ENCODE data around the gene PTTG1. TPM values are rescaled to one million over a fixed set of nuclear protein-coding genes. Genes with fewer than 3 reads are reported as not detected.
A peak's percentile ranks its signal among the peaks of the same experiment; 100 is the strongest.

Gene PTTG1
- total RNA-seq, 1 experiment from 2014 or later, result 157 TPM

DNA sequence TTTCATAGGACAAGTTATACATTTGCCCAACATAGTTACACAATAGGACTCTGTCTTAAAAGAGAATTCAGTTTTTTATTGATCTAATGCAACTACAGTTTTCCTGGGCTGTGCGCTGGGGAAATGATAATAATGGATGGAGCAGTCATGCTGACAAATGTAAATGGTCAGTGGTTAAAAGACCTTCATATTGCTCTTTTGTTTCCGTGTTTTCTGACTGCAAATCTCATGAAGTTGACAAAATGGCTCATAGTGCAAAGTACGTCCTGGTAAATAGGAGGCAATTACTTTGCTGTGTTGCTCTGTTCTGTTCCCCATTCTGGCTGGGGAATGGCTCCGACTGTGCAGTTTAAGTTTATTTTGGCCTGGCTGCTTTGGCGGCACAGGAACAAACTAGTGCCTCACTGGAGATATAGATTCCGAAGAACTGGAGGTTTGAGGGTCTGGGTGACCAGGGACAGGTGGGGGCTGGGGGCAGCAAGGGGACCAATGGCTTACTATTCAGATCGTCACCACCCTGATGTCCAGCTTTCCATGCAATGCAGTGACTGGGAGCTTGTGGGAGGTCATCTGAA is 54.3 kb downstream of the PTTG1 start:
- Mint-ChIP-seq H3K27me3 (ENCODE audit: insufficient read depth, unreplicated experiment) (no peaks in the 10 kb centered on the region), H3K36me3 (ENCODE audit: insufficient read depth, unreplicated experiment) (peaks cover 5% of the 10 kb centered on the region), H3K27ac (ENCODE audit: unreplicated experiment) (peak overlapping the region; percentile 89), H3K9me3 (ENCODE audit: unreplicated experiment) (no peaks in the 10 kb centered on the region), H3K4me1 (ENCODE audit: low read depth, unreplicated experiment) (peaks cover 43% of the 10 kb centered on the region), H3K4me3 (ENCODE audit: unreplicated experiment) (peak overlapping the region; percentile 54)
- intact Hi-C loops (cut with micrococcal nuclease; ENCODE audit: unreplicated experiment), result loop anchor here (1.0 to 5.0 kb wide), 2 partner anchors 9 to 39 kb away; no protein-coding TSS in a partner anchor
- no peaks in the 10 kb centered on the region for H3K27me3 ChIP-seq (replicated peaks; ENCODE audit: control insufficient read depth, insufficient read depth, low read length)
- peaks cover 53% of the 10 kb centered on the region for H3K4me1 ChIP-seq
- TF ChIP-seq, protein P1, sequence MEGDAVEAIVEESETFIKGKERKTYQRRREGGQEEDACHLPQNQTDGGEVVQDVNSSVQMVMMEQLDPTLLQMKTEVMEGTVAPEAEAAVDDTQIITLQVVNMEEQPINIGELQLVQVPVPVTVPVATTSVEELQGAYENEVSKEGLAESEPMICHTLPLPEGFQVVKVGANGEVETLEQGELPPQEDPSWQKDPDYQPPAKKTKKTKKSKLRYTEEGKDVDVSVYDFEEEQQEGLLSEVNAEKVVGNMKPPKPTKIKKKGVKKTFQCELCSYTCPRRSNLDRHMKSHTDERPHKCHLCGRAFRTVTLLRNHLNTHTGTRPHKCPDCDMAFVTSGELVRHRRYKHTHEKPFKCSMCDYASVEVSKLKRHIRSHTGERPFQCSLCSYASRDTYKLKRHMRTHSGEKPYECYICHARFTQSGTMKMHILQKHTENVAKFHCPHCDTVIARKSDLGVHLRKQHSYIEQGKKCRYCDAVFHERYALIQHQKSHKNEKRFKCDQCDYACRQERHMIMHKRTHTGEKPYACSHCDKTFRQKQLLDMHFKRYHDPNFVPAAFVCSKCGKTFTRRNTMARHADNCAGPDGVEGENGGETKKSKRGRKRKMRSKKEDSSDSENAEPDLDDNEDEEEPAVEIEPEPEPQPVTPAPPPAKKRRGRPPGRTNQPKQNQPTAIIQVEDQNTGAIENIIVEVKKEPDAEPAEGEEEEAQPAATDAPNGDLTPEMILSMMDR (IDR thresholded peaks at IDR 0.05; ENCODE audit: insufficient read depth in 1 of 2, low read depth in 1 of 2, low read length in 1 of 2, severe bottlenecking in 1 of 2, unreplicated experiment in 1 of 2), result no peak
- DNase-seq, result peak in 1 of 2 experiments; percentile 18
- POLR2A ChIA-PET, result no interaction called here
- no peak overlapping the region for H3K4me3 ChIP-seq (ENCODE audit: low read depth, low read length)
- BruUV-seq (replicated peaks), result no TSS peak
- no peaks in the 10 kb centered on the region for H3K36me3 ChIP-seq (ENCODE audit: control insufficient read depth, insufficient read depth, low read length)
- no peaks in the 10 kb centered on the region for H3K9me3 ChIP-seq
- CTCF ChIA-PET, result interaction anchor here (1.3 kb wide), 1 partner anchor 16 kb away, joined by 3 read pairs; no protein-coding TSS in a partner anchor

DNA sequence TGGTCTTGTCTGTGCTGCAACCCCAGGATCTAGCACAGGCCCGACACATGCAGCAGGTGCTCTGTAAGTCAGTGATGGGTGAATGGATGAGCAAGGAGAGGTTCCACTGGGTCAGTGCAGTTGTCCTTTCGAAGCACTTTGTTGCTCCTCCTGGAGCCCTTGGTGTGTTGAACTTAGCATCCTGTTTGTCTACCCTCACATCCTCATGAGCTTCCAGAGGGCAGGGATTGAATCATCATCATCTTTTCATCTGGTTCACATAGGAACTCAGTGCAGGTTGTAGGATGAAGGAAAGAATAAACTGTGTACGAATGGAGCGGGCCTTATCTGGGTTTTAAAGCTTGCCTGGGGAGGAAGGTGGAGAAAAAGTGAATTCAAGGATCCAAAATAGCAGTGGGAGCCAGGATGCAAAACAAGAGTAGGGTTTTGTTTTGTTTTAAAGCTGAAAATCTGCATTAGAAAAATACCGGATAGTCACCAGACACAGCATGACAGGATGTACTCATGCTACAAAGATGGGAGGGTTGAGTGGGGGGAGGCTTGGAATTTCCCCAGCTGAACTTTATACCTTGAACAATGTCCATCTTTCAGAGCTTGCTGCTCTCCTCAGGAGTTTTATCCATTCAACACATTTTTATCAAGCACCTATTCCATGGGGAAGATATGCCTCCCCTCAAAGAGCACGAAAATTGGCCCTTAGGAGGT is 55.8 kb downstream of the PTTG1 start:
- peaks cover 5% of the 10 kb centered on the region for H3K36me3 Mint-ChIP-seq (ENCODE audit: insufficient read depth, unreplicated experiment)

DNA sequence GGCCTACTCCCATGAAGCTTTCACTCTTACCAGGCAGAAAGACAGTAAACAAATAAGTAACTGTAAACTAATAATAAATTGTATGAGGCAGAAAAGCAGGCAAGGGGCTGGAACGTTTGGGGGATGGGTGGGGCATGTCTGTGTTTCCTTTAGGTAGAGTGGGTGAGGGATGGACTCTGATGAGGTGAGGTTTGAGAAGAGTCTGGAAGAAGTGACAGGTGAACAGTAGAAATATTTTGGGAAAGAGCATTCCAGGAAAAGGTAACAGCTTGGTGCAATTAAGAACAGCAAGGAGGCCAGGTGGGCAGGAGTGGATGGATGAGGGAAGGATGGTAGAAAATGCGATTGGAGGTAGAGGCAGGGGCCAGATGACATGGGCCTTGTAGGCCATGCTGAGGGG is 56.5 kb downstream of the PTTG1 start:
- Mint-ChIP-seq H3K27me3 (ENCODE audit: insufficient read depth, unreplicated experiment) (no peaks in the 10 kb centered on the region), H3K36me3 (ENCODE audit: insufficient read depth, unreplicated experiment) (peaks cover 5% of the 10 kb centered on the region), H3K4me3 (ENCODE audit: unreplicated experiment) (no peak overlapping the region), H3K4me1 (ENCODE audit: low read depth, unreplicated experiment) (peaks cover 43% of the 10 kb centered on the region), H3K9me3 (ENCODE audit: unreplicated experiment) (no peaks in the 10 kb centered on the region), H3K27ac (ENCODE audit: unreplicated experiment) (peak overlapping the region; percentile 29)
- Histone ChIP-seq H3K36me3 (ENCODE audit: control insufficient read depth, insufficient read depth, low read length) (no peaks in the 10 kb centered on the region), H3K9me3 (no peaks in the 10 kb centered on the region), H3K4me1 (peaks cover 65% of the 10 kb centered on the region), H3K4me3 (ENCODE audit: low read depth, low read length) (no peak overlapping the region), H3K27me3 (replicated peaks; ENCODE audit: control insufficient read depth, insufficient read depth, low read length) (no peaks in the 10 kb centered on the region)
- no TSS peak for BruUV-seq (replicated peaks)
- DNase-seq, result no peak
- TF ChIP-seq, protein P1 (IDR thresholded peaks at IDR 0.05; ENCODE audit: insufficient read depth in 1 of 2, low read depth in 1 of 2, low read length in 1 of 2, severe bottlenecking in 1 of 2, unreplicated experiment in 1 of 2), result no peak
- CTCF ChIA-PET, result no interaction called here
- intact Hi-C loops (cut with micrococcal nuclease; ENCODE audit: unreplicated experiment), result loop anchor here (5.0 kb wide), 1 partner anchor 41 kb away; no protein-coding TSS in a partner anchor
- POLR2A ChIA-PET, result no interaction called here

More for the DNA sequence above, 55.8 kb downstream of the PTTG1 start:
- peaks cover 43% of the 10 kb centered on the region for H3K4me1 Mint-ChIP-seq (ENCODE audit: low read depth, unreplicated experiment)
- CTCF ChIA-PET, result no interaction called here
- H3K9me3 Mint-ChIP-seq (ENCODE audit: unreplicated experiment), result no peaks in the 10 kb centered on the region
- H3K27me3 Mint-ChIP-seq (ENCODE audit: insufficient read depth, unreplicated experiment), result no peaks in the 10 kb centered on the region
- Histone ChIP-seq H3K4me1 (peaks cover 63% of the 10 kb centered on the region), H3K9me3 (no peaks in the 10 kb centered on the region), H3K4me3 (ENCODE audit: low read depth, low read length) (no peak overlapping the region), H3K27me3 (replicated peaks; ENCODE audit: control insufficient read depth, insufficient read depth, low read length) (no peaks in the 10 kb centered on the region), H3K36me3 (ENCODE audit: control insufficient read depth, insufficient read depth, low read length) (no peaks in the 10 kb centered on the region)
- no peak for DNase-seq
- no TSS peak for BruUV-seq (replicated peaks)
- no peak overlapping the region for H3K4me3 Mint-ChIP-seq (ENCODE audit: unreplicated experiment)
- TF ChIP-seq, protein P1 (IDR thresholded peaks at IDR 0.05; ENCODE audit: insufficient read depth in 1 of 2, low read depth in 1 of 2, low read length in 1 of 2, severe bottlenecking in 1 of 2, unreplicated experiment in 1 of 2), result no peak
- POLR2A ChIA-PET, result no interaction called here
- H3K27ac Mint-ChIP-seq (ENCODE audit: unreplicated experiment), result no peak overlapping the region
- intact Hi-C loops (cut with micrococcal nuclease; ENCODE audit: unreplicated experiment), result loop anchor here (5.0 kb wide), 1 partner anchor 40 kb away; no protein-coding TSS in a partner anchor

Small RNAs within 50 kb of the gene (microRNA-seq; reads per million reads assigned to microRNA genes)
- gene MIR3142, result not detected

Other genes with a start within 250 kb of the PTTG1 start
- gene FABP6, start 192.3 kb upstream of the PTTG1 start, total RNA-seq (2022), result not detected in 2 replicates
- 16.5 and 17.4 TPM in 2 replicates for gene CCNJL, start 109.3 kb upstream of the PTTG1 start, total RNA-seq (2022)
- gene C1QTNF2, start 51.2 kb upstream of the PTTG1 start, total RNA-seq (2022), result 0.16 TPM in 1 of 2 replicates, not detected in the other
- gene FAM200C, start 21.8 kb upstream of the PTTG1 start, total RNA-seq (2022), result 3.2 TPM in 2 replicates
- gene SLU7, start 2.8 kb upstream of the PTTG1 start, total RNA-seq (2022), result 53.1 and 55.0 TPM in 2 replicates

Data from Caco-2 (cell line).